Glomerular endothelial cell (primary cell): Measurements from ENCODE around the gene SLC39A8. TPM values are rescaled to one million over a fixed set of nuclear protein-coding genes. Genes with fewer than 3 reads are reported as not detected.
"Not testable (repeated sequence)": the region's sequence is repeated elsewhere in the genome, so short reads cannot be mapped to it uniquely, and the experiment has no call there.

Experiments used
- DNase-seq: peaks from one replicate; pipeline ENCODE4 v3.0.0-alpha.2; 2011; ENCODE audit warnings: low read depth, low spot score; ENCODE audit errors: extremely low read depth
- total RNA-seq: library from RNA; depleted of rRNA; stranded (reverse); fragments of >200 nt; gene quantifications from 2 replicates; pipeline ENCODE4 v1.2.3, GENCODE V29; 2015

The SLC39A8 gene
- total RNA-seq, 1 donor from 2014 or later, result 3.8 TPM

GRCh38 chr4:102302762-102303161 is 42.5 kb downstream of the SLC39A8 start:
- no peak for DNase-seq

GRCh38 chr4:102301167-102301566 is 44.1 kb downstream of the SLC39A8 start:
- no peak for DNase-seq

GRCh38 chr4:102299354-102300107 is 45.8 kb downstream of the SLC39A8 start:
- peak; percentile 2 for DNase-seq

GRCh38 chr4:102298716-102299115 is 46.6 kb downstream of the SLC39A8 start:
- no peak for DNase-seq

- DNase-seq, result no peak
Measured at GRCh38 chr4:102295153-102295862, 50.0 kb downstream of the SLC39A8 start.

- no peak for DNase-seq
Measured at GRCh38 chr4:102288497-102288896, 56.8 kb downstream of the SLC39A8 start.

GRCh38 chr4:102285831-102286230 is 59.5 kb downstream of the SLC39A8 start:
- no peak for DNase-seq

GRCh38 chr4:102281171-102281839 is 64.0 kb downstream of the SLC39A8 start:
- DNase-seq, result no peak

- DNase-seq, result not testable (repeated sequence)
Measured at GRCh38 chr4:102273317-102273716, 72.0 kb downstream of the SLC39A8 start.

- DNase-seq, result no peak
Measured at GRCh38 chr4:102272318-102272717, 73.0 kb downstream of the SLC39A8 start.

GRCh38 chr4:102268355-102268754 is 76.9 kb downstream of the SLC39A8 start:
- DNase-seq, result no peak

- peak; percentile 25 for DNase-seq
Measured at GRCh38 chr4:102263024-102263787, 82.1 kb downstream of the SLC39A8 start.

GRCh38 chr4:102259702-102260101 is 85.6 kb downstream of the SLC39A8 start:
- no peak for DNase-seq

- no peak for DNase-seq
Measured at GRCh38 chr4:102259081-102259480, 86.2 kb downstream of the SLC39A8 start.

- DNase-seq, result no peak
Measured at GRCh38 chr4:102256321-102256720, 89.0 kb downstream of the SLC39A8 start.

- no peak for DNase-seq
Measured at GRCh38 chr4:102253860-102254259, 91.4 kb downstream of the SLC39A8 start.

- no peak for DNase-seq
Measured at GRCh38 chr4:102252171-102252570, 93.1 kb downstream of the SLC39A8 start.

GRCh38 chr4:102250341-102250740 is 94.9 kb downstream of the SLC39A8 start:
- no peak for DNase-seq

- DNase-seq, result no peak
Measured at GRCh38 chr4:102247041-102247440, 98.2 kb downstream of the SLC39A8 start.

- no peak for DNase-seq
Measured at GRCh38 chr4:102246416-102246815, 98.9 kb downstream of the SLC39A8 start.
